Measurements from ENCODE around the gene GDA.

DNA sequence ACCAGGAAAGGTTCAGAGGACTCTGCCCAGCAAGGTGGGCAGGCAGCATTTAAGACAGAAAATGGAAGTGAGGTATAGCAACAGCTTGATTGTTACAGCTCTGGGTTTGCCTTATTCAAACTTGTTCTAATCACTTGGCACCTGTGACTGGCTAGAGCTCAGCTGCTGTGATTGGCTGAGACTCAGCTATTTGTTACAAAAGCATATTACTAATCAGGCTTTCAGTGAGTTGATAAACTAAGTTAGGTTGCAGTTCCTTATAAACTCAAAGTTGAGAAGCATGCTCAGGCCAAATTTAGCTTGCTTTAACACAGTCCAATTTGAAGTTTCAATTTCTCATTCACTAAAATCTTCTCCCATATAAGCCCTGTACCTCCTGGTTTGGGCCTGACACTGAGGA is 56.3 kb downstream of the GDA start:
- TF ChIP-seq, protein P1, sequence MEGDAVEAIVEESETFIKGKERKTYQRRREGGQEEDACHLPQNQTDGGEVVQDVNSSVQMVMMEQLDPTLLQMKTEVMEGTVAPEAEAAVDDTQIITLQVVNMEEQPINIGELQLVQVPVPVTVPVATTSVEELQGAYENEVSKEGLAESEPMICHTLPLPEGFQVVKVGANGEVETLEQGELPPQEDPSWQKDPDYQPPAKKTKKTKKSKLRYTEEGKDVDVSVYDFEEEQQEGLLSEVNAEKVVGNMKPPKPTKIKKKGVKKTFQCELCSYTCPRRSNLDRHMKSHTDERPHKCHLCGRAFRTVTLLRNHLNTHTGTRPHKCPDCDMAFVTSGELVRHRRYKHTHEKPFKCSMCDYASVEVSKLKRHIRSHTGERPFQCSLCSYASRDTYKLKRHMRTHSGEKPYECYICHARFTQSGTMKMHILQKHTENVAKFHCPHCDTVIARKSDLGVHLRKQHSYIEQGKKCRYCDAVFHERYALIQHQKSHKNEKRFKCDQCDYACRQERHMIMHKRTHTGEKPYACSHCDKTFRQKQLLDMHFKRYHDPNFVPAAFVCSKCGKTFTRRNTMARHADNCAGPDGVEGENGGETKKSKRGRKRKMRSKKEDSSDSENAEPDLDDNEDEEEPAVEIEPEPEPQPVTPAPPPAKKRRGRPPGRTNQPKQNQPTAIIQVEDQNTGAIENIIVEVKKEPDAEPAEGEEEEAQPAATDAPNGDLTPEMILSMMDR (IDR thresholded peaks at IDR 0.05; ENCODE audit: low read depth, low read length, poor library complexity, severe bottlenecking) = no peak
- no peak for TF ChIP-seq EZH2phosphoT487 (IDR thresholded peaks at IDR 0.05; ENCODE audit: borderline replicate concordance, low read length)

Data from DOHH2 (cell line).